Thyroid gland (tissue), 4 donors: Measurements from ENCODE around the gene BICDL1. TPM values are rescaled to one million over a fixed set of nuclear protein-coding genes. Genes with fewer than 3 reads are reported as not detected.
A peak's percentile ranks its signal among the peaks of the same experiment; 100 is the strongest.

ENCODE experiments used
- DNase-seq, 2 donors: peaks; one replicate each; pipeline ENCODE4 v3.0.0-alpha.2; 2019
- H3K27ac ChIP-seq, 3 donors: fragments of 200-600 bp; sonication (generic); 1 replicate in 2 of 3; 2 replicates in 1 of 3; pipeline ENCODE4 v1.5.1; 2016 to 2019; ENCODE audit warnings: mild to moderate bottlenecking in 1 of 3, moderate library complexity in 1 of 3
- H3K27me3 ChIP-seq: fragments of 200-600 bp; sonication (generic); one replicate; pipeline ENCODE4 v1.5.1; 2019
- H3K36me3 ChIP-seq, 2 donors: fragments of 200-600 bp; sonication (generic); one replicate each; pipeline ENCODE4 v1.5.1; 2016 to 2019
- H3K4me1 ChIP-seq, 2 donors: fragments of 200-600 bp; sonication (generic); one replicate each; pipeline ENCODE4 v1.5.1; 2017 to 2019
- H3K4me3 ChIP-seq, 3 donors: fragments of 200-600 bp; sonication (generic); replicated peaks in 1 of 3; 1 replicate in 2 of 3; 2 replicates in 1 of 3; pipeline ENCODE4 v1.5.1; 2016; ENCODE audit warnings: mild to moderate bottlenecking in 1 of 3
- H3K9me3 ChIP-seq: fragments of 200-600 bp; sonication (generic); one replicate; pipeline ENCODE4 v1.5.1; 2017
- POLR2A ChIP-seq, 2 donors: fragments of 450-650 bp; IDR thresholded peaks; one replicate each; pipeline ENCODE4 v1.6.1; 2017; ENCODE audit warnings: antibody characterized with exemption in 2 of 2, mild to moderate bottlenecking in 2 of 2, moderate library complexity in 1 of 2
- WGBS, 2 donors: methylation state at CpG; one replicate each; pipeline ENCODE4 v1.1.5; 2017; 5-methylcytosine and 5-hydroxymethylcytosine counted together
- intact Hi-C: fragments of 100-400 bp; cut with DNase I; formaldehyde crosslinking; loops from one replicate; pipeline ENCODE4 v1.15.1; 2023
- total RNA-seq, 4 donors: library from RNA; depleted of rRNA; stranded (reverse); fragments of >200 nt; gene quantifications; one replicate each; pipeline ENCODE4 v1.2.3, GENCODE V29; 2016
- TF ChIP-seq, protein P1 (sequence below), 6 experiments: fragments of 200-600 bp in 3 of 6; fragments of 450-650 bp in 3 of 6; sonication (generic) in 3 of 6; IDR thresholded peaks; one replicate each; pipeline ENCODE4 v1.5.1; 2016 to 2019; ENCODE audit warnings: antibody characterized with exemption in 6 of 6, mild to moderate bottlenecking in 2 of 6, inconsistent platforms in 1 of 6, moderate library complexity in 1 of 6

Gene BICDL1
- total RNA-seq, 4 donors from 2014 or later = 10.5 to 81.8 (median 48.1) TPM

DNA sequence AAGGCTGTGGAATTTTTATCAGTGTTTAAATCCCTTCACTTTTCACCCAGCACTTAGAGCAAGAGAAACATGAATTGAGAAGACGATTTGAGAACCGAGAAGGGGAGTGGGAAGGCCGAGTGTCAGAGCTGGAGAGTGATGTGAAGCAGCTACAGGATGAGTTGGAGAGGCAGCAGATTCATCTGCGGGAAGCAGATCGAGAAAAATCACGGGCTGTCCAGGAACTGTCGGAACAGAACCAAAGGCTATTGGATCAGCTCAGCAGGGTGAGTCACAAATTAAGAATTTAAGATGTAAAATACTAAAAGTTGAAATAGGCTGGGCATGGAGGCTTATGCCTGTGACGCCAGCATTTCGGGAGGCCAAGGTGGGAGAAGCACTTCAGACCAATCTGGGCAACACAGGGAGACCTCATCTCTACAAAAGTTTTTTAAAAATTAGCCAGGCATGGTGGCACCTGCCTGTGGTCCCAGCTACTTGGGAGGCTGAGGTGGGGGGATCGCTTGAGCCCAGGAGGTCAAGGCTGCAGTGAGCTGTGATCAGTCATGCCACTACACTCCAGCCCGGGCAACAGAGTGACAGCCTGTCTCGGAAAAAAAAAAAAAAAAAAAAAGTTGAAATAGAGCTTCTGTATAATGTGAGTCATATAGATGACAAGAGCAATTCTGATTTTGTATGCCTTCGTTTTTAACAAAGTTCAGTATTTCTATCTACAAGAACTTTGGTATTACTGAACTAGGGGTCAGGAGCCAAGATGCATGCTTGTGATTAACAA, 9.6 kb downstream of the BICDL1 start:
- Histone ChIP-seq H3K9me3 (no peaks in the 10 kb centered on the region), H3K4me1 (no peaks in the 10 kb centered on the region), H3K36me3 (no peaks in the 10 kb centered on the region), H3K27ac (no peak overlapping the region), H3K27me3 (no peaks in the 10 kb centered on the region), H3K4me3 (no peak overlapping the region)
- 75 to 84% methylated on average over 13 of the region's 13 CpGs for WGBS, 2 donors
- TF ChIP-seq, protein P1, sequence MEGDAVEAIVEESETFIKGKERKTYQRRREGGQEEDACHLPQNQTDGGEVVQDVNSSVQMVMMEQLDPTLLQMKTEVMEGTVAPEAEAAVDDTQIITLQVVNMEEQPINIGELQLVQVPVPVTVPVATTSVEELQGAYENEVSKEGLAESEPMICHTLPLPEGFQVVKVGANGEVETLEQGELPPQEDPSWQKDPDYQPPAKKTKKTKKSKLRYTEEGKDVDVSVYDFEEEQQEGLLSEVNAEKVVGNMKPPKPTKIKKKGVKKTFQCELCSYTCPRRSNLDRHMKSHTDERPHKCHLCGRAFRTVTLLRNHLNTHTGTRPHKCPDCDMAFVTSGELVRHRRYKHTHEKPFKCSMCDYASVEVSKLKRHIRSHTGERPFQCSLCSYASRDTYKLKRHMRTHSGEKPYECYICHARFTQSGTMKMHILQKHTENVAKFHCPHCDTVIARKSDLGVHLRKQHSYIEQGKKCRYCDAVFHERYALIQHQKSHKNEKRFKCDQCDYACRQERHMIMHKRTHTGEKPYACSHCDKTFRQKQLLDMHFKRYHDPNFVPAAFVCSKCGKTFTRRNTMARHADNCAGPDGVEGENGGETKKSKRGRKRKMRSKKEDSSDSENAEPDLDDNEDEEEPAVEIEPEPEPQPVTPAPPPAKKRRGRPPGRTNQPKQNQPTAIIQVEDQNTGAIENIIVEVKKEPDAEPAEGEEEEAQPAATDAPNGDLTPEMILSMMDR (IDR thresholded peaks at IDR 0.05) = no peak
- TF ChIP-seq POLR2A (IDR thresholded peaks at IDR 0.05) = no peak
- DNase-seq = no peak
- intact Hi-C loops = no loop called here

DNA sequence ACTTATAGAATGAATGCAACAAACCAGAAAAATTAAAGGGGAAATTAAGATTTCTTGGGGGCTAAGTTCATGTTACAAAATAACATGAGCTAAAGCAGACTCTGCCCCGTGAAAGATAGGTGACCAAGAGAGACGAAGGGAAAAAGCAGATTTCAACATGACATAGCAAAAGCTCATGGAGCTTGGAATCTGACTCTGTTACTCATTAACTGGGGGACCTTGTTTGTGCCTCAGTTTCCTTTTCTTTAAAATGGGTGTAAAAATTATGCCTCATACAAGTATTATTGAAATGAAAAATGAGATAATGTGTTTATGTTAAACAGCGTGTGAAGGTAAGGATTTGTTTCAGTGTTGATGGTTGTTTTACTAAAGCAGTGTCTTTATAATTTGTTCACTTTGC, 11.5 kb downstream of the BICDL1 start:
- Histone ChIP-seq H3K9me3 (no peaks in the 10 kb centered on the region), H3K4me1 (no peaks in the 10 kb centered on the region), H3K36me3 (no peaks in the 10 kb centered on the region), H3K27ac (no peak overlapping the region), H3K27me3 (no peaks in the 10 kb centered on the region), H3K4me3 (no peak overlapping the region)
- 91 to 95% methylated on average over 3 of the region's 3 CpGs for WGBS, 2 donors
- TF ChIP-seq, protein P1 (IDR thresholded peaks at IDR 0.05) = no peak
- TF ChIP-seq POLR2A (IDR thresholded peaks at IDR 0.05) = no peak
- no peak for DNase-seq
- intact Hi-C loops = no loop called here

DNA sequence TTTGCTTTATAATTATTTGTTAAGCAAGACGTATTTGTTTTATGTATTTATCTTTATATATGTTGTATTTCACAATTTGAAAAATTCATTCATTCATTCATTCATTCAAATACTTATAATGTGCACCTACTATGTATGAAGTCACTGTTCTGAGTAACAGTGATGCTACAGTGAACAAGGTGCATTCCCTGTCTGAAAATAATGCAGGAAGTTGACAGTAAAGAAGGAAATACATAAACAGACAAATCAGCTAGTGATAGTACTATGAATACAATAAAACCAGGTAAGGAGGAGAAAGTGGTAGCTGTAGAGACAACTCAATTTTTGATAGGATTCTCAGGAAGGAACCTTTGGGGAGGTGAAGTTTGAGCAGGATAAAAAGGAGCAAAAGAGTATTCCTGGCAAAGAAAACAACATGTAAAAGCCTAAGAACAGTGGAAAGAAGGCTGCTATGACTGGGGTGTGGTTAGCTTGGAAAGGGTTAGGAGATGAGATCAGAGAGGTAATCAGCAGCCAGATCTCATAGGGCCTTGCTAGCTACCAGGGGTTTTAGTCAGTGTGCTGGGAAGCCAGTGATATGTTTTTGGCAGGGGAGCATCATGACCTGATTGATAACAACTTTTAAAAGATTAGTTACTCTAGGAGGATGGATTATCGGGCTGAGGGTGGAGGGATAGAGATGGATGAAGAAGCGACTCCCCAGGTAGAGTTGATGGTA, 17.4 kb downstream of the BICDL1 start:
- no peaks in the 10 kb centered on the region for H3K36me3 ChIP-seq
- DNase-seq = no peak
- intact Hi-C loops = no loop called here
- no peak overlapping the region for H3K27ac ChIP-seq
- TF ChIP-seq POLR2A (IDR thresholded peaks at IDR 0.05) = no peak
- TF ChIP-seq, protein P1 (IDR thresholded peaks at IDR 0.05) = no peak
- peaks cover 14 to 26% of the 10 kb centered on the region in 2 donors for H3K4me1 ChIP-seq
- no peaks in the 10 kb centered on the region for H3K27me3 ChIP-seq
- H3K4me3 ChIP-seq = no peak overlapping the region
- 75 to 90% methylated on average over 3 of the region's 3 CpGs for WGBS, 2 donors
- no peaks in the 10 kb centered on the region for H3K9me3 ChIP-seq

DNA sequence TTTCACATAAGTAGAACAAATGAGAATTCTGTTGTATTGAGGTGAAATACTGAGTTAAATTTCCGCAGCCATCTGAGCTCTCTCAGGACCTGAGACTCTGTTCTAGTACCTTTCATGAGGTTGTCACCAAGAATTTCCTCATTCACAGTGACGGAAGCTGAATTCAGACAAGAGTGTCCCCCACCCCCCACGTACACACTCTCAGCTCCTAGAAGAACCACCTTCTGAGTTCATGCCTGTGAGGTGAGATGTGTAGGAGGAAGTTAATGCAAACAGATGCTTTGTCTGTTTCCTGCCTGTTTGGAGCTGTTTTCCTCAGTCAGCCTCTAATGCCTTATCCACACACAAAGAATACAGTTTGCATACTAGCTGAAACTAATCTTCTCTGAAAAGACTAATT, 18.2 kb downstream of the BICDL1 start:
- no peak for TF ChIP-seq POLR2A (IDR thresholded peaks at IDR 0.05)
- TF ChIP-seq, protein P1 (IDR thresholded peaks at IDR 0.05) = no peak
- intact Hi-C loops = no loop called here
- Histone ChIP-seq H3K27me3 (no peaks in the 10 kb centered on the region), H3K4me3 (no peak overlapping the region), H3K9me3 (no peaks in the 10 kb centered on the region), H3K27ac (no peak overlapping the region), H3K36me3 (no peaks in the 10 kb centered on the region), H3K4me1 (peaks cover 14 to 26% of the 10 kb centered on the region in 2 donors)
- peak; percentile 9 to 13 for DNase-seq
- 53 to 66% methylated on average over 3 of the region's 3 CpGs for WGBS, 2 donors

DNA sequence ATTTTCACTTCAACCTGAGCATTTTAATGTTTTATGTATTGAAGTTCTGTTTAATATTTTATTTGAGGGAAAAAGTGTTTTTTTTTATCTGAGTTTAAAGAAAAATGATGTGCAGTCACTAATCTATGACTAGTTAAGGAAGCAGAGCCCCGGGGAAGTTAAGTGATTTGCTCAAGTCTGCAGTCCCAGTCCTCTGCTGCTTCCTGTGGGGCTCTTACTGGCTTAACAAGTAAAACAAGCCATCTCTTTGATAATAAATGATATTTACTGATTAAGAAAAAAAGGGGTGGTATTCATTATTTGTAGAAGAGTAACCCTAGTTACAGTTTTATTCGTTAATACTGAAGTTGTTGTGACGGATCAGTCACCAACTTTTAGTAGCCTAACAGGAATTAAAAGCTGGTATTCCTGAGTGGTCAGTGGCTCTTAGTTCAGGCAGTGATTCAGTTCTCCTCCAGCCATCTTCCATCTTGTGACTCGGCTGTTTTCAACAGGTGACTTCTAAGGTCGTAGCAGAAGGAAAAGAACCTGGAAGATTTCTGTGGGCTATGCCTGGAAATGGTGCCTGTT, 21.7 kb downstream of the BICDL1 start:
- WGBS, 2 donors = 76 to 77% methylated on average over 5 of the region's 5 CpGs
- Histone ChIP-seq H3K4me1 (peaks cover 14 to 26% of the 10 kb centered on the region in 2 donors), H3K27ac (no peak overlapping the region), H3K4me3 (no peak overlapping the region), H3K27me3 (no peaks in the 10 kb centered on the region), H3K9me3 (no peaks in the 10 kb centered on the region), H3K36me3 (no peaks in the 10 kb centered on the region)
- DNase-seq = no peak
- intact Hi-C loops = no loop called here
- no peak for TF ChIP-seq POLR2A (IDR thresholded peaks at IDR 0.05)
- TF ChIP-seq, protein P1 (IDR thresholded peaks at IDR 0.05) = no peak
